Heart left ventricle (tissue), 16 donors: Measurements from ENCODE around the gene CDK6. TPM values are rescaled to one million over a fixed set of nuclear protein-coding genes. Genes with fewer than 3 reads are reported as not detected.
A peak's percentile ranks its signal among the peaks of the same experiment; 100 is the strongest.

Experiments used
- ATAC-seq, 4 donors: fragments of 200-7000 bp; cut with Tn5 transposase; one replicate each; pipeline ENCODE4 v1.9.1; 2020 to 2022; ENCODE audit warnings: moderate library complexity in 4 of 4, mild to moderate bottlenecking in 3 of 4, moderate number of reproducible peaks in 1 of 4
- DNase-seq, 5 donors: peaks; one replicate each; pipeline ENCODE4 v3.0.0-alpha.2; 2020
- H3K27ac ChIP-seq, 12 donors: fragments of 200-600 bp; sonication (generic) in 4 of 12; one replicate each; pipeline versions ENCODE4 v1.5.0 to v1.8.0; 2016 to 2022; ENCODE audit warnings: mild to moderate bottlenecking in 2 of 12
- H3K27me3 ChIP-seq, 9 donors: fragments of 200-600 bp; sonication (generic) in 2 of 9; one replicate each; pipeline versions ENCODE4 v1.5.1 to v1.8.0; 2016 to 2022; ENCODE audit warnings: mild to moderate bottlenecking in 3 of 9
- H3K36me3 ChIP-seq, 9 donors: fragments of 200-600 bp; sonication (generic) in 2 of 9; one replicate each; pipeline versions ENCODE4 v1.5.0 to v1.8.0; 2018 to 2022; ENCODE audit warnings: mild to moderate bottlenecking in 2 of 9
- H3K4me1 ChIP-seq, 12 donors: fragments of 200-600 bp; sonication (generic) in 4 of 12; one replicate each; pipeline versions ENCODE4 v1.5.0 to v1.8.0; 2016 to 2022; ENCODE audit warnings: mild to moderate bottlenecking in 3 of 12
- H3K4me3 ChIP-seq, 12 donors: fragments of 200-600 bp; sonication (generic) in 4 of 12; one replicate each; pipeline versions ENCODE4 v1.5.0 to v1.8.0; 2017 to 2022; ENCODE audit warnings: mild to moderate bottlenecking in 9 of 12, moderate library complexity in 4 of 12
- H3K9me3 ChIP-seq, 12 donors: fragments of 200-600 bp; sonication (generic) in 4 of 12; one replicate each; pipeline versions ENCODE4 v1.5.0 to v1.8.0; 2016 to 2022; ENCODE audit warnings: mild to moderate bottlenecking in 1 of 12
- CTCF ChIP-seq, 12 donors: fragments of 200-600 bp; sonication (generic) in 4 of 12; IDR thresholded peaks; one replicate each; pipeline versions ENCODE4 v1.5.0 to v1.8.0; 2018 to 2022; ENCODE audit warnings: antibody characterized with exemption in 12 of 12, mild to moderate bottlenecking in 5 of 12
- POLR2A ChIP-seq, 2 donors: fragments of 450-650 bp; IDR thresholded peaks; one replicate each; pipeline ENCODE4 v1.6.1; 2017; ENCODE audit warnings: antibody characterized with exemption in 2 of 2, mild to moderate bottlenecking in 2 of 2, moderate library complexity in 2 of 2
- WGBS, 4 donors: extraction: QIAGEN DNeasy Blood & Tissue Kit in 2 of 4; methylation state at CpG; one replicate each; pipeline versions ENCODE4 v1.1.5 to v1.1.7; 2013 to 2018; 5-methylcytosine and 5-hydroxymethylcytosine counted together
- intact Hi-C, 10 donors: fragments of 100-400 bp; cut with DNase I; formaldehyde crosslinking; loops; one replicate each; pipeline versions ENCODE4 v1.11.1 to v1.14.2; 2022
- polyA plus RNA-seq, 2 donors: library from polyadenylated mRNA; stranded (reverse); fragments of 200-250 nt; gene quantifications; one replicate each; pipeline ENCODE4 v1.2.3, GENCODE V29; 2013
- total RNA-seq, 9 donors: library from RNA; depleted of rRNA in 2 of 9; stranded (reverse); fragments of >200 nt in 2 of 9; fragmentation: NEBNext Ultra II Directional in 3 of 9; extraction: Animal tissue kit (Norgen Biotek cat#: 25700) in 3 of 9; gene quantifications; one replicate each; pipeline versions ENCODE4 v1.1.0 to v1.2.4, GENCODE V29; 2016 to 2023
- donor health status: ischemic (EF 13 %, LVEDD 7.1; RV severe dilation, severe dysfunction).
- donor health status: healthy with polysubstance abuse.
- donor health status: DM: no; HTN: yes; CAD: no.
- donor health status: DM: no; HTN: no; CAD: no.
- donor health status: ischemic (EF 25% LVEDD 6.9; RV normal size, moderate dysfunction).
- donor health status: ischemic (EF 25% LVEDD 5.7; RV mildly dilated, moderate dysfunction).
- donor health status: healthy.
- donor health status: DM: yes; HTN: yes; CAD: no.
- donor health status: ischemic (EF 35%, LVEDD 5.7; RV mildly dilated, moderate dysfunction).
- donor health status: nonischemic (EF 11% LVEDD 7.7; RV severe dilation, severe dysfunction).
- donor health status: DM: yes; HTN: yes; CAD: no.
- donor health status: PGD.
- donor health status: ischemic (EF 29% LVEDD 5.4; RV normal size, mild dysfunction).
- donor health status: nonischemic (EF 23%, LVEDD 6.1; RV moderate dilation, normal function).

Gene CDK6
- total and polyA plus RNA-seq, 11 donors = 2.2 to 40.5 (median 18.7) TPM

- no peak for ATAC-seq
- Histone ChIP-seq H3K27me3 (no peaks in the 10 kb centered on the region), H3K4me1 (no peaks in the 10 kb centered on the region), H3K9me3 (peaks cover 0 to 8% (median 0%) of the 10 kb centered on the region in 12 donors), H3K4me3 (no peak overlapping the region), H3K27ac (no peak overlapping the region), H3K36me3 (peaks cover 0 to 6% (median 0%) of the 10 kb centered on the region in 9 donors)
- TF ChIP-seq CTCF (IDR thresholded peaks at IDR 0.05) (no peak), POLR2A (IDR thresholded peaks at IDR 0.05) (no peak)
- intact Hi-C loops = no loop called here
- WGBS, 4 donors = 96 to 98% (median 97%) methylated on average over 3 of the region's 3 CpGs
- DNase-seq = no peak
Measured at GRCh38 chr7:92704858-92705257, 131.5 kb downstream of the CDK6 start.

- H3K9me3 ChIP-seq = peaks cover 0 to 8% (median 0%) of the 10 kb centered on the region in 12 donors
- intact Hi-C loops = no loop called here
- TF ChIP-seq CTCF (IDR thresholded peaks at IDR 0.05) (no peak), POLR2A (IDR thresholded peaks at IDR 0.05) (no peak)
- 56 to 100% (median 89%) methylated on average over 1 of the region's 1 CpG for WGBS, 4 donors
- H3K36me3 ChIP-seq = peaks cover 0 to 6% (median 0%) of the 10 kb centered on the region in 9 donors
- DNase-seq = no peak
- peaks cover 0 to 23% (median 18%) of the 10 kb centered on the region in 12 donors for H3K4me1 ChIP-seq
- no peak overlapping the region for H3K4me3 ChIP-seq
- H3K27ac ChIP-seq = no peak overlapping the region
- no peaks in the 10 kb centered on the region for H3K27me3 ChIP-seq
- ATAC-seq = no peak
Measured at GRCh38 chr7:92702535-92702934, 133.8 kb downstream of the CDK6 start.

- peaks cover 0 to 5% (median 0%) of the 10 kb centered on the region in 12 donors for H3K9me3 ChIP-seq
- peaks cover 0 to 42% (median 33%) of the 10 kb centered on the region in 12 donors for H3K4me1 ChIP-seq
- TF ChIP-seq CTCF (IDR thresholded peaks at IDR 0.05) = no peak
- TF ChIP-seq POLR2A (IDR thresholded peaks at IDR 0.05) = no peak
- no peak overlapping the region for H3K27ac ChIP-seq
- DNase-seq (no peak), ATAC-seq (no peak)
- peaks cover 0 to 3% (median 0%) of the 10 kb centered on the region in 9 donors for H3K36me3 ChIP-seq
- intact Hi-C loops = loop anchor here in 8 of 10 donors (5.0 to 10.0 kb wide), 7 partner anchors 65 to 355 kb away; no protein-coding TSS in a partner anchor
- H3K4me3 ChIP-seq = no peak overlapping the region
- no peaks in the 10 kb centered on the region for H3K27me3 ChIP-seq
- WGBS, 4 donors = 86 to 89% (median 86%) methylated on average over 4 of the region's 4 CpGs
Measured at GRCh38 chr7:92699966-92700514, 136.3 kb downstream of the CDK6 start.

- ATAC-seq (no peak), DNase-seq (no peak)
- peaks cover 0 to under 1% (median 0%) of the 10 kb centered on the region in 12 donors for H3K9me3 ChIP-seq
- 79 to 97% (median 93%) methylated on average over 2 of the region's 2 CpGs for WGBS, 4 donors
- no peak for TF ChIP-seq POLR2A (IDR thresholded peaks at IDR 0.05)
- no peak for TF ChIP-seq CTCF (IDR thresholded peaks at IDR 0.05)
- H3K36me3 ChIP-seq = no peaks in the 10 kb centered on the region
- H3K4me1 ChIP-seq = peaks cover 0 to 47% (median 38%) of the 10 kb centered on the region in 12 donors
- H3K4me3 ChIP-seq = no peak overlapping the region
- intact Hi-C loops = loop anchor here in 8 of 10 donors (5.0 to 10.0 kb wide), 7 partner anchors 65 to 355 kb away; no protein-coding TSS in a partner anchor
- H3K27ac ChIP-seq = peak overlapping the region in 5 of 12 donors; percentile 73 to 83 (median 77)
- no peaks in the 10 kb centered on the region for H3K27me3 ChIP-seq
Measured at GRCh38 chr7:92699560-92699959, 136.8 kb downstream of the CDK6 start.
